ENCODE data around the gene SLC5A2. TPM values are rescaled to one million over a fixed set of nuclear protein-coding genes. Genes with fewer than 3 reads are reported as not detected.
"Not testable (repeated sequence)": the region's sequence is repeated elsewhere in the genome, so short reads cannot be mapped to it uniquely, and the experiment has no call there.

Gene SLC5A2
- polyA plus RNA-seq, 2 of the 4 experiments (the other 2 are of a cell fraction) = 0.09 to 0.46 TPM

- H3K4me1 ChIP-seq = peaks cover 5% of the 10 kb centered on the region
- no peak overlapping the region for H3K4me3 ChIP-seq
- ChIA-PET POLR2A (interaction anchor here (0.5 to 0.6 kb wide), 2 partner anchors 23 to 367 kb away, joined by 3 to 5 read pairs; no protein-coding TSS in a partner anchor), CTCF (interaction anchor here (0.7 kb wide), 1 partner anchor 34 kb away, joined by 5 read pairs; no protein-coding TSS in a partner anchor)
- FAIRE-seq (no peak), DNase-seq (ENCODE audit: low read depth in 1 of 2, low spot score in 1 of 2) (no peak), ATAC-seq (no peak)
- H3K27ac ChIP-seq = no peak overlapping the region
- H3K9me3 ChIP-seq = no peaks in the 10 kb centered on the region
- WGBS (ENCODE audit: missing lambda C conversion rate) = 87% methylated on average over 4 of the region's 4 CpGs
- no peak for TF ChIP-seq MAX (IDR thresholded peaks at IDR 0.05)
- TF ChIP-seq MAFK (IDR thresholded peaks at IDR 0.05; ENCODE audit: partially characterized antibody) = no peak
- TF ChIP-seq, protein P1, sequence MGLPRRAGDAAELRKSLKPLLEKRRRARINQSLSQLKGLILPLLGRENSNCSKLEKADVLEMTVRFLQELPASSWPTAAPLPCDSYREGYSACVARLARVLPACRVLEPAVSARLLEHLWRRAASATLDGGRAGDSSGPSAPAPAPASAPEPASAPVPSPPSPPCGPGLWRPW (IDR thresholded peaks at IDR 0.05) = no peak
- no peak for TF ChIP-seq MYC (IDR thresholded peaks at IDR 0.05; ENCODE audit: borderline replicate concordance, low read length)
- TF ChIP-seq NPAS2 (CRISPR knock-in tag; IDR thresholded peaks at IDR 0.05; ENCODE audit: borderline replicate concordance) = no peak
- TF ChIP-seq ESRRA (IDR thresholded peaks at IDR 0.05; ENCODE audit: borderline replicate concordance, low read length) = no peak
- H3K4me2 ChIP-seq = no peak overlapping the region
Measured at GRCh38 chr16:31501966-31502348, 19.0 kb downstream of the SLC5A2 start.

DNA sequence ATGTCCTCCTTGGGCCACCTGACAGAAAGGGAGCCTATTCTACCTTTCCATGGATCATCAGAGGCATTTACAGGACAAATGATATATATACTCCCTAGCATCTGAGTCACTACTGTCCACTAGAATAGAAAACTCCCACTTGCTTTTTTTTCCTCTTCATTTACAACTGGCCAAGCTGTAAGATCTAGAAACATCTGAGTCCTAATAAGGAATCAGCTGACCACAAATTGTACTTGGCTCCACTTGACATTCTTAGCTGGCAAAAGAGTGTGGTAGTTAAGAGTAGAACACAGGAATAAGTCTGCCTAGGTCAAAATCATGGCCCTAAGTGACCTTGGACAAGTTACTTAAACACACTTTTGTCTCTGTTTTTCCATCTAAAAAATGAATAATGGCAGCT is 20.1 kb downstream of the SLC5A2 start:
- POLR2A ChIA-PET = no interaction called here
- no peak overlapping the region for H3K27ac ChIP-seq
- H3K4me1 ChIP-seq = peaks cover 9% of the 10 kb centered on the region
- no peak overlapping the region for H3K4me3 ChIP-seq
- FAIRE-seq (no peak), DNase-seq (ENCODE audit: low read depth in 1 of 2, low spot score in 1 of 2) (no peak), ATAC-seq (no peak)
- CTCF ChIA-PET = interaction anchor here (1.4 to 1.8 kb wide), 2 partner anchors 10 to 25 kb away, joined by 3 to 6 read pairs; partner anchors contain the start of gene AHSP
- TF ChIP-seq CBX2 (IDR thresholded peaks at IDR 0.05; ENCODE audit: borderline replicate concordance, low read depth) (no peak), ZSCAN20 (CRISPR knock-in tag; IDR thresholded peaks at IDR 0.05) (no peak), ZNF302 (CRISPR knock-in tag; IDR thresholded peaks at IDR 0.05) (no peak), POLR2AphosphoS2 (conservative IDR thresholded peaks at IDR 0.05; ENCODE audit: low read length) (no peak), MAZ (IDR thresholded peaks at IDR 0.05; ENCODE audit: borderline replicate concordance, low read depth, low read length) (no peak), RNF2 (IDR thresholded peaks at IDR 0.05; ENCODE audit: borderline replicate concordance, low read depth) (no peak), HOXA7 (CRISPR knock-in tag; IDR thresholded peaks at IDR 0.05) (no peak), MAX (IDR thresholded peaks at IDR 0.05) (no peak), EP300 (IDR thresholded peaks at IDR 0.05) (no peak), RFX5 (IDR thresholded peaks at IDR 0.05) (no peak), ESRRA (IDR thresholded peaks at IDR 0.05; ENCODE audit: borderline replicate concordance, low read length) (no peak)
- TF ChIP-seq, protein P2, sequence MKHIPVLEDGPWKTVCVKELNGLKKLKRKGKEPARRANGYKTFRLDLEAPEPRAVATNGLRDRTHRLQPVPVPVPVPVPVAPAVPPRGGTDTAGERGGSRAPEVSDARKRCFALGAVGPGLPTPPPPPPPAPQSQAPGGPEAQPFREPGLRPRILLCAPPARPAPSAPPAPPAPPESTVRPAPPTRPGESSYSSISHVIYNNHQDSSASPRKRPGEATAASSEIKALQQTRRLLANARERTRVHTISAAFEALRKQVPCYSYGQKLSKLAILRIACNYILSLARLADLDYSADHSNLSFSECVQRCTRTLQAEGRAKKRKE (CRISPR knock-in tag; IDR thresholded peaks at IDR 0.05; ENCODE audit: low read depth) = no peak
- TF ChIP-seq, protein P3, sequence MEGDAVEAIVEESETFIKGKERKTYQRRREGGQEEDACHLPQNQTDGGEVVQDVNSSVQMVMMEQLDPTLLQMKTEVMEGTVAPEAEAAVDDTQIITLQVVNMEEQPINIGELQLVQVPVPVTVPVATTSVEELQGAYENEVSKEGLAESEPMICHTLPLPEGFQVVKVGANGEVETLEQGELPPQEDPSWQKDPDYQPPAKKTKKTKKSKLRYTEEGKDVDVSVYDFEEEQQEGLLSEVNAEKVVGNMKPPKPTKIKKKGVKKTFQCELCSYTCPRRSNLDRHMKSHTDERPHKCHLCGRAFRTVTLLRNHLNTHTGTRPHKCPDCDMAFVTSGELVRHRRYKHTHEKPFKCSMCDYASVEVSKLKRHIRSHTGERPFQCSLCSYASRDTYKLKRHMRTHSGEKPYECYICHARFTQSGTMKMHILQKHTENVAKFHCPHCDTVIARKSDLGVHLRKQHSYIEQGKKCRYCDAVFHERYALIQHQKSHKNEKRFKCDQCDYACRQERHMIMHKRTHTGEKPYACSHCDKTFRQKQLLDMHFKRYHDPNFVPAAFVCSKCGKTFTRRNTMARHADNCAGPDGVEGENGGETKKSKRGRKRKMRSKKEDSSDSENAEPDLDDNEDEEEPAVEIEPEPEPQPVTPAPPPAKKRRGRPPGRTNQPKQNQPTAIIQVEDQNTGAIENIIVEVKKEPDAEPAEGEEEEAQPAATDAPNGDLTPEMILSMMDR (IDR thresholded peaks at IDR 0.05) = no peak
- TF ChIP-seq, protein P4, sequence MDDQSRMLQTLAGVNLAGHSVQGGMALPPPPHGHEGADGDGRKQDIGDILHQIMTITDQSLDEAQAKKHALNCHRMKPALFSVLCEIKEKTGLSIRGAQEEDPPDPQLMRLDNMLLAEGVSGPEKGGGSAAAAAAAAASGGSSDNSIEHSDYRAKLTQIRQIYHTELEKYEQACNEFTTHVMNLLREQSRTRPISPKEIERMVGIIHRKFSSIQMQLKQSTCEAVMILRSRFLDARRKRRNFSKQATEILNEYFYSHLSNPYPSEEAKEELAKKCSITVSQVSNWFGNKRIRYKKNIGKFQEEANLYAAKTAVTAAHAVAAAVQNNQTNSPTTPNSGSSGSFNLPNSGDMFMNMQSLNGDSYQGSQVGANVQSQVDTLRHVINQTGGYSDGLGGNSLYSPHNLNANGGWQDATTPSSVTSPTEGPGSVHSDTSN (IDR thresholded peaks at IDR 0.05) = no peak
- H3K4me2 ChIP-seq = no peak overlapping the region
- H3K9me3 ChIP-seq = no peaks in the 10 kb centered on the region

- DNase-seq (ENCODE audit: low read depth in 1 of 2, low spot score in 1 of 2); H3K4me3 ChIP-seq; H3K9me3 ChIP-seq; ATAC-seq; FAIRE-seq; H3K4me2 ChIP-seq; POLR2A ChIA-PET; H3K4me1 ChIP-seq; H3K27ac ChIP-seq: not testable (repeated sequence)
- CTCF ChIA-PET = interaction anchor here (1.4 to 1.8 kb wide), 2 partner anchors 11 to 25 kb away, joined by 3 to 6 read pairs; partner anchors contain the start of gene AHSP
- 96% methylated on average over 8 of the region's 8 CpGs for WGBS (ENCODE audit: missing lambda C conversion rate)
Measured at GRCh38 chr16:31503555-31503954, 20.6 kb downstream of the SLC5A2 start.
